Fibroblast of skin of back (primary cell): ENCODE measurements around the gene PPARD.
"Not testable (repeated sequence)": the region's sequence is repeated elsewhere in the genome, so short reads cannot be mapped to it uniquely, and the experiment has no call there.

Experiments
- DNase-seq: peaks from one replicate; pipeline ENCODE4 v3.0.0-alpha.2; 2013

The PPARD gene

GRCh38 chr6:35312076-35312800 lies 30.1 kb upstream of the PPARD start:
- DNase-seq, result no peak

- DNase-seq, result no peak
Measured at GRCh38 chr6:35312807-35313206, 29.6 kb upstream of the PPARD start.

GRCh38 chr6:35317483-35318195 lies 24.7 kb upstream of the PPARD start:
- DNase-seq, result no peak

- peak; percentile 80 for DNase-seq
Measured at GRCh38 chr6:35318196-35319171, 23.9 kb upstream of the PPARD start.

GRCh38 chr6:35319346-35320030 lies 22.9 kb upstream of the PPARD start:
- DNase-seq, result no peak

- DNase-seq, result no peak
Measured at GRCh38 chr6:35320031-35320410, 22.3 kb upstream of the PPARD start.

GRCh38 chr6:35321091-35321490 lies 21.3 kb upstream of the PPARD start:
- no peak for DNase-seq

- peak; percentile 47 for DNase-seq
Measured at GRCh38 chr6:35327349-35328027, 14.9 kb upstream of the PPARD start.

GRCh38 chr6:35328108-35328723 lies 14.1 kb upstream of the PPARD start:
- no peak for DNase-seq

- DNase-seq, result not testable (repeated sequence)
Measured at GRCh38 chr6:35328965-35329364, 13.4 kb upstream of the PPARD start.

GRCh38 chr6:35330541-35331119 lies 11.7 kb upstream of the PPARD start:
- no peak for DNase-seq

GRCh38 chr6:35332074-35332887 lies 10.1 kb upstream of the PPARD start:
- peak; percentile 10 for DNase-seq

GRCh38 chr6:35341557-35341956 lies 801 bp upstream of the PPARD start:
- no peak for DNase-seq

- DNase-seq, result peak; percentile 7
Measured at GRCh38 chr6:35343092-35343834, 905 bp downstream of the PPARD start.

GRCh38 chr6:35343835-35344550 lies 1.6 kb downstream of the PPARD start:
- DNase-seq, result no peak

- no peak for DNase-seq
Measured at GRCh38 chr6:35351422-35351821, 9.1 kb downstream of the PPARD start.

- no peak for DNase-seq
Measured at GRCh38 chr6:35352735-35353134, 10.4 kb downstream of the PPARD start.

- DNase-seq, result no peak
Measured at GRCh38 chr6:35354361-35355135, 12.2 kb downstream of the PPARD start.
